ENCODE results near the gene ST3GAL3. TPM values are rescaled to one million over a fixed set of nuclear protein-coding genes. Genes with fewer than 3 reads are reported as not detected.

Gene ST3GAL3
- total and polyA plus RNA-seq, 2 of the 13 experiments (the other 11 are each of a cell fraction or from before 2014, with no cell fraction given): 5.1 to 8.1 TPM

GRCh38 chr1:43973981-43974442 lies 266.7 kb downstream of the ST3GAL3 start (continued):
- no peak for TF ChIP-seq ZBTB2 (CRISPR knock-in tag; IDR thresholded peaks at IDR 0.05; ENCODE audit: low read depth)
- TF ChIP-seq E2F5 (CRISPR knock-in tag; conservative IDR thresholded peaks at IDR 0.05): no peak
- no peak for TF ChIP-seq TP53 (CRISPR knock-in tag; conservative IDR thresholded peaks at IDR 0.05)

- Histone ChIP-seq H3K27ac (ENCODE audit: extremely low read length, insufficient read depth, low read length) (peak within 1 kb of the TSS; percentile 75), H3K9me3 (ENCODE audit: low read length) (no peaks in the 10 kb centered on the region), H3K9ac (ENCODE audit: insufficient read depth, low read depth, low read length) (peak within 1 kb of the TSS; percentile 86), H3K36me3 (replicated peaks in 1 of 2; ENCODE audit: control insufficient read depth in 1 of 2, insufficient read depth in 2 of 2, low read length in 2 of 2) (peaks cover 3 to 12% of the 10 kb centered on the region in 2 experiments; a peak in 4 of 5 replicates), H2AFZ (ENCODE audit: low read length) (peak within 1 kb of the TSS; percentile 31), H3K4me3 (replicated peaks in 1 of 3; ENCODE audit: insufficient read depth in 1 of 3, low read depth in 2 of 3, low read length in 3 of 3) (peak within 1 kb of the TSS; percentile 95 to 96 (median 95)), H3K79me2 (ENCODE audit: insufficient read depth, low read length) (peaks cover 36% of the 10 kb centered on the region), H3K4me1 (ENCODE audit: insufficient read depth, low read length) (peaks cover 50% of the 10 kb centered on the region), H3K27me3 (ENCODE audit: control insufficient read depth in 1 of 2, insufficient read depth in 2 of 2, low read length in 2 of 2) (no peaks in the 10 kb centered on the region), H4K20me1 (ENCODE audit: insufficient read depth, low read length) (peaks cover 4% of the 10 kb centered on the region; the same call in 1 of the 2 replicates), H3K4me2 (ENCODE audit: low read depth, low read length) (peak within 1 kb of the TSS; percentile 99)
- in situ Hi-C loops (cut with HindIII; ENCODE audit: extremely low pct_ligation_motif_present, low pct_unique_long_range_greater_than_20kb): no loop called here
- ChIA-PET POLR2A (interaction anchor here (1.0 to 4.1 kb wide), 11 partner anchors 13 to 325 kb away, joined by 3 to 20 read pairs (median 5); partner anchors contain the start of genes IPO13, KDM4A and SLC6A9), CTCF (ENCODE audit: low intra/inter-chr PET ratio, low total read pairs) (no interaction called here)
- peak; percentile 40 for FAIRE-seq
- under 1% methylated on average over 25 of the region's 93 CpGs for WGBS (ENCODE audit: low lambda C conversion rate)
- no TSS peak for BruUV-seq (replicated peaks)
- ATAC-seq: peak; percentile 71
- intact Hi-C loops (cut with micrococcal nuclease; ENCODE audit: unreplicated experiment): no loop called here
- DNase-seq (ENCODE audit: low spot score): peak; percentile 84
- TF ChIP-seq SUZ12 (IDR thresholded peaks at IDR 0.05; ENCODE audit: low read depth, low read length): peak; percentile 58
- no peak for TF ChIP-seq BRD4 (CRISPR knock-in tag; IDR thresholded peaks at IDR 0.05)
- TF ChIP-seq ZNF543 (CRISPR knock-in tag; IDR thresholded peaks at IDR 0.05): peak; percentile 21; the same call in 1 of the 2 replicates
- no peak; the same call in 1 of the 2 replicates for TF ChIP-seq ZNF746 (CRISPR knock-in tag; IDR thresholded peaks at IDR 0.05)
- TF ChIP-seq TBL1XR1 (IDR thresholded peaks at IDR 0.05; ENCODE audit: borderline replicate concordance, low read length, partially characterized antibody): peak; percentile 26
- TF ChIP-seq FOXP4 (CRISPR knock-in tag; IDR thresholded peaks at IDR 0.05): 0 out of 2 replicates have a peak, but pooled peaks have one; percentile 23
- 0 out of 2 replicates have a peak, but pooled peaks have one; percentile 33 for TF ChIP-seq GATA4 (IDR thresholded peaks at IDR 0.05; ENCODE audit: borderline replicate concordance, low read depth)
- TF ChIP-seq PRDM4 (CRISPR knock-in tag; IDR thresholded peaks at IDR 0.05; ENCODE audit: borderline replicate concordance): no peak
- TF ChIP-seq BHLHE40 (IDR thresholded peaks at IDR 0.05; ENCODE audit: low read length): peak; percentile 62
Measured at GRCh38 chr1:43974443-43975248, 267.3 kb downstream of the ST3GAL3 start, which contains the start of gene ATP6V0B. ATP6V0B (plus strand) TSS chr1:43974960; CDS start chr1:43975041, 81 bp downstream.

All from HepG2 (cell line).